ENCODE data around the gene NAA15. TPM values are rescaled to one million over a fixed set of nuclear protein-coding genes. Genes with fewer than 3 reads are reported as not detected.

The NAA15 gene
- total RNA-seq, 1 donor = 46.5 TPM

- no peak for TF ChIP-seq CTCF (IDR thresholded peaks at IDR 0.05; ENCODE audit: insufficient read depth, low read length)
- H3K4me3 ChIP-seq (ENCODE audit: low read depth, low read length) = peak overlapping the region; percentile 71
- no peak for DNase-seq (ENCODE audit: low read depth)
Measured at GRCh38 chr4:139278912-139279759, 22.2 kb upstream of the NAA15 start.

GRCh38 chr4:139279760-139280620, 21.3 kb upstream of the NAA15 start, which contains the start of gene MGARP:
MGARP (minus strand) TSS chr4:139280225; CDS start chr4:139280158, 67 bp downstream.
- no peak for DNase-seq (ENCODE audit: low read depth)
- TF ChIP-seq CTCF (IDR thresholded peaks at IDR 0.05; ENCODE audit: insufficient read depth, low read length) = no peak
- H3K4me3 ChIP-seq (ENCODE audit: low read depth, low read length) = peak within 1 kb of the TSS; percentile 71

GRCh38 chr4:139282065-139282720, 19.1 kb upstream of the NAA15 start:
- no peak for TF ChIP-seq CTCF (IDR thresholded peaks at IDR 0.05; ENCODE audit: insufficient read depth, low read length)
- peak; percentile 83 for DNase-seq (ENCODE audit: low read depth)
- H3K4me3 ChIP-seq (ENCODE audit: low read depth, low read length) = no peak overlapping the region

- TF ChIP-seq CTCF (IDR thresholded peaks at IDR 0.05; ENCODE audit: insufficient read depth, low read length) = no peak
- no peak for DNase-seq (ENCODE audit: low read depth)
- no peak overlapping the region for H3K4me3 ChIP-seq (ENCODE audit: low read depth, low read length)
Measured at GRCh38 chr4:139282721-139283075, 18.6 kb upstream of the NAA15 start.

- DNase-seq (ENCODE audit: low read depth) = peak; percentile 62
- no peak for TF ChIP-seq CTCF (IDR thresholded peaks at IDR 0.05; ENCODE audit: insufficient read depth, low read length)
Measured at GRCh38 chr4:139286186-139286698, 15.1 kb upstream of the NAA15 start.

DNA sequence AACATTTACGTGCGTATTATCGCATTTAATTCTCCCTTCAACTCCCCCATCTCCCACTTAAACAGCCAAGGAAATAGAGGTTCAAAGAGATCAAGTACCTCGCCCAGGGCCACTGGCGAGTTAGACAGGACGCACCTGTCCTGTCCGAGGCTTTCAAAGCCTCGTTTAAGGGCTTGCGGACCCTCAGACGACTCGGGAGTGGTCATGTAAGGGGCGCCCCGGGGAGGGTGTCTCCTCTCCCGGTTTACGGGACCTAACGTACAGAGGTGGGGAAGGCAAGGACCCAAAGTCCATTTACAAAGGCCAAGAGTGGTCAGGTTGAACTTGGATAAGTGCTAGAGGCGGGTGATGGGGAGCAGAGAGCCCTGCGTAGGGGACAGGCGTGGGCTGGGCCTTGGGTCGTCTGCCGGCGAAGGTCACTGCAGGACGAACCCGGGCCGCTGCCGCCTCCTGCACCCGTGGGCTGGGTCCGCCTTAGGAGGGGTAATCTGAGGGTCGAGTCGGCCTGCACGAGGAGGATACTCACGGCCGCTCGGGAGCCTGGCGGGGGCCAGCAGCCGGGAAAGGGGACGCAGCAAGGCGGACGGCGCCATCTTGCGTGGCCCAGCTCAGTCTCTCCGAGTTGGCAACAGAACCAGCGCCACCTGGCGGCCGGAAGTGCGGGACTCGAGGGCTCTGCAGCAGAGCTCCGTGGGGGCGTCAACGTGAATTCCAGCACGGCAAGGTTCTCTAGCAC, 5.9 kb upstream of the NAA15 start:
- peak; percentile 92 for DNase-seq (ENCODE audit: low read depth)
- peak; percentile 91 for TF ChIP-seq CTCF (IDR thresholded peaks at IDR 0.05; ENCODE audit: insufficient read depth, low read length)
- H3K4me3 ChIP-seq (ENCODE audit: low read depth, low read length) = peak overlapping the region; percentile 91

More at GRCh38 chr4:139286186-139286698, 15.1 kb upstream of the NAA15 start:
- no peak overlapping the region for H3K4me3 ChIP-seq (ENCODE audit: low read depth, low read length)
